Suppressor macrophage treated with lipopolysaccharide for 4 hours (primary cell): ENCODE data around the gene GJB2.
A peak's percentile ranks its signal among the peaks of the same experiment; 100 is the strongest.

Experiments
- DNase-seq: peaks from one replicate; pipeline ENCODE4 v3.0.0-alpha.2; 2020

Gene GJB2

DNA sequence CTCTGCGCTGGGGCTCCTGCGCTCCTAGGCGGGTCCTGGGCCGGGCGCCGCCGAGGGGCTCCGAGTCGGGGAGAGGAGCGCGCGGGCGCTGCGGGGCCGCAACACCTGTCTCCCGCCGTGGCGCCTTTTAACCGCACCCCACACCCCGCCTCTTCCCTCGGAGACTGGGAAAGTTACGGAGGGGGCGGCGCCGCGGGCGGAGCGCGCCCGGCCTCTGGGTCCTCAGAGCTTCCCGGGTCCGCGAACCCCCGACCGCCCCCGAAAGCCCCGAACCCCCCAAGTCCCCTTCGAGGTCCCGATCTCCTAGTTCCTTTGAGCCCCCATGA is at the start of gene GJB2:
Gene GJB2, minus strand, starts transcription at position 103 of the 326 bp plus-strand sequence. CDS start 3,357 bp downstream, outside the sequence.
- DNase-seq: no peak

DNA sequence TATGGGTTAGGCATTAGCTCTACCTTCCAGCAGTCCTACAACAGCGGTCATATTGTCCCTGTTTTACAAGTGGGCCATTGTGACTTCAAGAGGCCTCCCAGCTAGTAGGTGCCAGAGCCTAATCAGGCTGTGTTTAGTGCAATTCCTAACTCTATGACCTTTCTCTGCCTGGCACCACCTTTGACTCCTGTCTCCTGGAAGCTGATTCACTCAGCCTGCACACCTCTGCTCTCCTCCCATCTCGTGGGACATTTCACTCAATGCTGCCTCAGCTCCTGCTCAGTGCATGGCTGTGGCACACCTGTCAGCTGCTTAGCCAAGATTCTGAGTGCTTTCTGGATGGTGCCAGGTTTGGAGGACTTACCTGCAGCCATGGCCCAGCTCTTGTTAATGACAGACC is 48.9 kb upstream of the GJB2 start:
- DNase-seq: no peak

DNA sequence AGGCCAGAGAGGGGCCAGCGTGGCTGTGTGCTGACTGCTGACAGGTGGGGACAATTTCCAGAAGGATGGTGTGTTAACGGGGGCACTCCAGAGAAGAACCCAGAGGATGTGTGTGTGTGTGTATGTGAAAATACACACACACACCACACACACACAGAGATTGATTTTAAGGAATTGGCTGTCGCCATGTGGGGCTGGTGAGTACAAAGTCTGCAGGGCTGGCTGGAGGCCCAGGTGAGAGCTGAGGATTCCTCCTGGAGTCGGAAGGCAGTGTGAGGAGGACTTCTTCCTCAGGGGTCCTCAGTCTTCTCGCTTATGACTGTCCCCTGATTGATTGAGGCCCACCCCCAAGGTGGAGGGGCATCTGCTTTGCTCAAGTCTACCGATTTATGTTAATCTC is 47.0 kb upstream of the GJB2 start:
- no peak for DNase-seq

DNA sequence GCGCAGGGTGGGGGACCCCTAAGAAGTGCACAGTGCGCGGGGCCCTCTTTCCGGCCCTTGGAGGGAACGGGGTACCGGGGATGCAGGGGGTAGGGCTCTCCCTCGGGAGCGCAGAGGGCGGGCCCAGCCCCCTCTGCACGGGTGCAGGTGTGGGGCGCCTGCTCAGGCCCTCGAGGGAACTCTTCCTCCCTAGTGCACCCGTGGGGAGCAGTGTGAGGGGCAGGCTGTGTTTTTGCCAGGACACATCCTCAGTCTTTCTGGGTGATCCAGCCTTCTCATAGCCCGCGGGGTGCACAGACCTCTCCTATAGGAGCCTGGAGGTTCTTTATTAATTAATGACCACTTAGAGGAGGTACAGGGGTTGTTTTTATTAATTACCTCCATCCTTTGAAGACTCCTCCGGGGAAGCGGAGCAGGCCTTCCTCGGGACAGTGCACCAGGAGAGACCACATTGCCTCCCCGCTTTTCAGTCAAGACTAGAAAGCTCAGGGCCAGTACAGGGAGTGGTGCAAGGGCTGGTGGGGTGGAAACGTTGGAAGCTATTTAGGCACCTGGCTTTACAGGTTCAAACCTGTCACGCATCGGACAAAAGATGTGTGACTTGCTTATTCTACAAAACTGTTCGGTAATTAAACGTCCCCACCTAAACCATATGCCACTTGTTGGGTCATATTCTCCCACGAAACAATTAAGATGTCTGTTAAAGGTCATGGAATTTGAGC is 40.0 kb upstream of the GJB2 start:
- DNase-seq: no peak

DNA sequence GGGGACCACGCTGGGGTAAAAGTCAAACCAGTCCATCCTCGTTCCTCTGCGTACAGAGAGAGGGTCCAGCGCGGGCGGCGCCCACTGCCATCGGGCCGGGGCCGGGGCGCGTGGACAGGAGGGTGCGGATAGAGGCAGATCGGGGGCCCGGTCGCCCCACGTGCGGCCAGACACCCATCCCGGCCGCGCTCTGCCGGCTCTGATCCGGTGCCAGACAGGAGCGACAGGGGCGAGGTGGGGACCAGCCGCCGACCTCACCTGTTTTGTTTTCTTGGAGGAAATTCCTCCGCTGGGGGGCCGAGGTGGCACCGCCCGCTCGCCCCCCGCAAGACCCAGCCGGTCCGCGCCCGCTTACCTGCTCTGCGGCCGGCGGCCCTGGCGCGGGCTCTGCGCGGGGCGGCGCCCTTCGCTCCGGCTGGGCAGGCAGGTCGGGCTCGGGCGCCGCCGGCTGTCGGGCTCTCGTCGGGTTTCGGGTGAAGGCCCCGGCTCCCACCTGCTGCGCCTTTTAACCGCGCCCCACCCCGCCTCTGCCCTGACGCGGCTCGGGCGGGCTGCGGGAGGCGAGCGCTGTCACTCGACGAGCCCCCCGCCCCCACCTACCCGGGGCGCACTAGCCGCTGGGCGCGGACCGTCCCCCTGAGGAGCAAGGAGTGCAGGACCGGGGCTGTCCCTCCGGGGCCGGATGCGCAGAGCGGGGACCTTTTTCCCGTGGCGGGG is 39.3 kb upstream of the GJB2 start, which contains the start of gene GJB6:
Gene GJB6, minus strand, starts transcription at position 481 of the 717 bp plus-strand sequence. CDS start 8,839 bp downstream, outside the sequence.
- no peak for DNase-seq

- DNase-seq: no peak
Observed at GRCh38 chr13:20230913-20231838, 38.4 kb upstream of the GJB2 start.

GRCh38 chr13:20227730-20228129 is 35.0 kb upstream of the GJB2 start:
- no peak for DNase-seq

DNA sequence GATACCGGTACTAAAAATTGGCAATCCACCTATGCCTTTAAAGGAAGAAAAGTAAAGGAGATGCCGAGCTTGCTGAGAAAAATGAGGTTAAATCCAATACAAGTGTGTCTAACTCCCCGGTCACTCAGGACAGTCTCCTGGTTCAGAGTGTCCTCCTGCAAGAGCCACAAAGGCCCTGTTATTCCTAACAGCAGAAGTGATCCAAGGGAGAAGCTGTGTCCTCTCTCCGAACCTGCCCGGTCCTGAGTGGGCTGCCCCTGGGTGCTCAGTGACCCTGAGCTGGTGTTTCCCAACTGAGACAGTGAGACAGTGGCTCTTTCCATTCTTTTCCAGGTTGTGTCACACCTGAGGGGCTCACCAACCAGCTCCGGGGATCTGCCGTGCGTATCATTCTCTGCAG is 34.5 kb upstream of the GJB2 start:
- no peak for DNase-seq

- no peak for DNase-seq
Observed at GRCh38 chr13:20222553-20222952, 29.8 kb upstream of the GJB2 start.

DNA sequence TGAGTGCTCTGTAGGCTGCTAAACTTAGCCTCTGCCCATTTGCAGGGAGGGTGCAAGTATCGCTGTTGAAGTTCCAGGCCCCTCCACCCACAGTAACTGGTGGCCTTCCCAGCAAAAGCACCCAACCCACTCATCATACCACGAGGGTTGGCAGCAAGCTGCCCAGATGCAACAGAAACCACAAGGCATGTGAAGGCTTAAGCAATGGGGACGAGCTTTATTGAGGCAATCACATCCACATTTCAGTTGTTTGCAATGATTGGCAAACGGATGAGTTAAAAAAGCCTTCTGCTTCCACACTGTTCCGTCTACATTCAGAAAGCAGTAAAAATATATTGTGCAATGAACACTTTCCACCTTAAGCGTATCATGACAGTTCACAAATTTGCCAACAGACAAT is 29.0 kb upstream of the GJB2 start:
- DNase-seq: peak; percentile 94

GRCh38 chr13:20219577-20219976 is 26.8 kb upstream of the GJB2 start:
- peak; percentile 44 for DNase-seq

GRCh38 chr13:20217168-20217567 is 24.4 kb upstream of the GJB2 start:
- DNase-seq: no peak

DNA sequence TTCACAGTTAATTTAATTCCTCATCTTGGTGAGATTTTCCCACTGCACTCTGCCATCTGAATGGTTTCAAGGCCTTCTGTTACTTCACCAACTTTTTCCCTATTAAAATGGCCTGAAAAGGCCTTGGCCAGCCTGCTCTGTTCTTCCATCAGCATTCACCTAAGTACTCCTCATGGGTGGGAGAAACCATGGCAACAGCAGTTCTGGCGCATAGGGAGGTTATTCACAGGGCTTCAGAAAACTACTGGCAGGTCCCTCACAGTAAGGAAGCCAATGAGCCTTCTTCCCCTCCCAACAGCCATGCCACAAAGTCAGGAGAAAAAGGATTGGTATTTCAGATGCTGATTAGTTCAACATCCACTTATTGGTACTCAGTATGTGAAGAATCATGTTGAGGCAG is 17.2 kb upstream of the GJB2 start:
- DNase-seq: no peak

GRCh38 chr13:20206698-20207235 is 14.0 kb upstream of the GJB2 start:
- no peak for DNase-seq

- DNase-seq: peak; percentile 25
Observed at GRCh38 chr13:20206065-20206697, 13.4 kb upstream of the GJB2 start.

GRCh38 chr13:20198781-20199180 is 6.0 kb upstream of the GJB2 start:
- no peak for DNase-seq

GRCh38 chr13:20197361-20197834 is 4.7 kb upstream of the GJB2 start:
- DNase-seq: peak; percentile 53

DNA sequence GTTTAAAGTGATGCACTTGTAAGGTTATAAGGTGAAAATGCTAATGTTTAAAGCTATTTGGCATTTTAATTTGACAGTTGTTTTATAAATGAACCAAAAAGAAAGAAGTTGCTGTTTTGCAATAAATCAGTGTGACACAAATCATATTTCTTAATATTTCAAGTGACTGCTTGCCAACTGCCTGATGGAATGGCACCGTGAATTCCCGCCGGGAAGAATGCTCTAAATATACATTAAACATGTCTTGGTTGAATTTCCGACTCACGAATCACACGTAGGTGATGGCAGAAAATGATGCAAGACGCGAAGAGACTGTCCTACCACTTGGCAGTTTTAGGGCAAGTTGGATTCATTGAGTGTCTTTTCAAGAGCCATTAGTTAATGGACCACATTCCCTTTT is 3.1 kb upstream of the GJB2 start:
- DNase-seq: peak; percentile 54

- peak; percentile 47 for DNase-seq
Observed at GRCh38 chr13:20193907-20194631, 1.3 kb upstream of the GJB2 start.

DNA sequence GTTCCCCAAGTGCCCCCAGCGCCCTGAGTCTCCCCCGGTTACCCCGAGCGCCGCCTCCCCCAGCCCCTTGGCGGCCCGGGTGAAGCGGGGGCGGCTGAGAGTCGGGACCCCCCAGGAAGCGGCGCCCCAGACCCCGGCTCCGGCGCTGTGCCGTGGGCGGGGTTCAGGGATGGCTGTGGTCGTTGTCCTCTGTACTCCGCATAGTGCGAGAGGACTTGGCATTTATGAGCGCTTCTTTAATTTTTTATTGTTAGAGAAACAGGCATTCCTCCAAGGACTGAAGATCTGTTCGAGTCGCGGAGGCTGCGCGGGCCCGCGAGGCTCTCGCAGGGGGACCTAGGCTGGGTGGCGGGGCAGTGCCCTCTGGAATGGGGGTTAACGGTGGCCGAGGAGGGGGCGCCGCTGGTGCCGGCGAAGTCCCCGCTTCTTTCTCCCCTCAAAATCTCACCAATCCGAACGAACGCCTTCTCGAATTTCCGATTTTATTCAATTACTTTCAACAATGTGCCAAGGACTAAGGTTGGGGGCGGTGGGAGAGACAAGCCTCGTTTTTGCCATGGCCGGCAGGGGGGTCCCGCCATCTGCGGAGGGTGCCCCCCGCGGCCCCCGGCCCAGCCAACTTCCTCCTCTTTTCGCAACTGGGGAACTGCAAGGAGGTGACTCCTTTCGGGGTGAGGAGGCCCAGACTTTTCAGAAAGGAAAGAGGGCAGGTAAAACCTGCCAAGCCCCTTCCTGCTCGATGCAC is 596 bp upstream of the GJB2 start:
- DNase-seq: no peak
